ENCODE measurements around the gene DPP6.

DNA sequence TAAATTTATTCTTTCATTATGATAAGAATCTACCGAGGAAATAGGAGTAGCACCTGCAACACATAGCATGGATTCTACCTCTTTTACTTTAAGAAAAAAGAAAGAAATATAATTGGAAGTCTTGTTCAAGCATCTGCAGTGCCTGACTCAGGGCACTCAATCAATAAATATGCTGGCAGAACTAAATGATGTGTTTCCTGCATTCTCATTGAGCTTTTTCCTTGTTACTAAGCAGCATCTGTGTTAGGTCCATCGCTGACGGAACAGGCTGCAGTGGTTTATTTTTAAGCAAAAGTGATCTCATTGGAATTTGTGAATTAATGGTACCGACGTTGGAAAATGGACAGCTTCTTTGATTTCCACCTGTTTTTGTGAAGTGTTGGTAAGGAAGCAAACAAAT is 417.5 kb downstream of the DPP6 start:
- TF ChIP-seq, protein P1, sequence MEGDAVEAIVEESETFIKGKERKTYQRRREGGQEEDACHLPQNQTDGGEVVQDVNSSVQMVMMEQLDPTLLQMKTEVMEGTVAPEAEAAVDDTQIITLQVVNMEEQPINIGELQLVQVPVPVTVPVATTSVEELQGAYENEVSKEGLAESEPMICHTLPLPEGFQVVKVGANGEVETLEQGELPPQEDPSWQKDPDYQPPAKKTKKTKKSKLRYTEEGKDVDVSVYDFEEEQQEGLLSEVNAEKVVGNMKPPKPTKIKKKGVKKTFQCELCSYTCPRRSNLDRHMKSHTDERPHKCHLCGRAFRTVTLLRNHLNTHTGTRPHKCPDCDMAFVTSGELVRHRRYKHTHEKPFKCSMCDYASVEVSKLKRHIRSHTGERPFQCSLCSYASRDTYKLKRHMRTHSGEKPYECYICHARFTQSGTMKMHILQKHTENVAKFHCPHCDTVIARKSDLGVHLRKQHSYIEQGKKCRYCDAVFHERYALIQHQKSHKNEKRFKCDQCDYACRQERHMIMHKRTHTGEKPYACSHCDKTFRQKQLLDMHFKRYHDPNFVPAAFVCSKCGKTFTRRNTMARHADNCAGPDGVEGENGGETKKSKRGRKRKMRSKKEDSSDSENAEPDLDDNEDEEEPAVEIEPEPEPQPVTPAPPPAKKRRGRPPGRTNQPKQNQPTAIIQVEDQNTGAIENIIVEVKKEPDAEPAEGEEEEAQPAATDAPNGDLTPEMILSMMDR (conservative IDR thresholded peaks at IDR 0.05; ENCODE audit: low read length): no peak
- no peak for TF ChIP-seq EZH2phosphoT487 (IDR thresholded peaks at IDR 0.05; ENCODE audit: borderline replicate concordance)

Measured in Loucy (cell line).